ENCODE data around the gene NR3C2.

NR3C2 gene

DNA sequence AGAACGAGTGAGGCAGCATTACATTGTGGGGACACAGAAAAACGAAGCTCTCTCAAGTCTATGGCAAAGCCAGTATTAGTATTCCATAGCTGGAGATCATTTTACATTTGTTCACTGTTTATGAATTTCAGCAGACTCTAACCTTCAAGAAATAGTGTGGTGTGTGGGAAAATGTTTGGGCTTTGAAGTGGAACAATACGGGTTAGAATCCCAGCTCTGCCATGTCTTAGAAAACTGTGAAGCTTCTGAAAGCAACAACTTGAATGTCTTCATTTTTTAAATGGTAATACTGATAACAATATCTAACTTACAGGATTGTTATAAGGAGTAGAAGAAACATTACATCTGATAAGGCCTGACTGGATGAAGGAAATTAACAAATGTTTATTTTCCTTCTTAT lies 217.7 kb downstream of the NR3C2 start:
- TF ChIP-seq, protein P1, sequence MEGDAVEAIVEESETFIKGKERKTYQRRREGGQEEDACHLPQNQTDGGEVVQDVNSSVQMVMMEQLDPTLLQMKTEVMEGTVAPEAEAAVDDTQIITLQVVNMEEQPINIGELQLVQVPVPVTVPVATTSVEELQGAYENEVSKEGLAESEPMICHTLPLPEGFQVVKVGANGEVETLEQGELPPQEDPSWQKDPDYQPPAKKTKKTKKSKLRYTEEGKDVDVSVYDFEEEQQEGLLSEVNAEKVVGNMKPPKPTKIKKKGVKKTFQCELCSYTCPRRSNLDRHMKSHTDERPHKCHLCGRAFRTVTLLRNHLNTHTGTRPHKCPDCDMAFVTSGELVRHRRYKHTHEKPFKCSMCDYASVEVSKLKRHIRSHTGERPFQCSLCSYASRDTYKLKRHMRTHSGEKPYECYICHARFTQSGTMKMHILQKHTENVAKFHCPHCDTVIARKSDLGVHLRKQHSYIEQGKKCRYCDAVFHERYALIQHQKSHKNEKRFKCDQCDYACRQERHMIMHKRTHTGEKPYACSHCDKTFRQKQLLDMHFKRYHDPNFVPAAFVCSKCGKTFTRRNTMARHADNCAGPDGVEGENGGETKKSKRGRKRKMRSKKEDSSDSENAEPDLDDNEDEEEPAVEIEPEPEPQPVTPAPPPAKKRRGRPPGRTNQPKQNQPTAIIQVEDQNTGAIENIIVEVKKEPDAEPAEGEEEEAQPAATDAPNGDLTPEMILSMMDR (conservative IDR thresholded peaks at IDR 0.05; ENCODE audit: control insufficient read depth, insufficient read depth, low read depth, low read length), result no peak
- no peak for DNase-seq (ENCODE audit: low read depth)
- H3K4me3 ChIP-seq (ENCODE audit: control insufficient read depth, low read depth, low read length), result no peak overlapping the region

DNA sequence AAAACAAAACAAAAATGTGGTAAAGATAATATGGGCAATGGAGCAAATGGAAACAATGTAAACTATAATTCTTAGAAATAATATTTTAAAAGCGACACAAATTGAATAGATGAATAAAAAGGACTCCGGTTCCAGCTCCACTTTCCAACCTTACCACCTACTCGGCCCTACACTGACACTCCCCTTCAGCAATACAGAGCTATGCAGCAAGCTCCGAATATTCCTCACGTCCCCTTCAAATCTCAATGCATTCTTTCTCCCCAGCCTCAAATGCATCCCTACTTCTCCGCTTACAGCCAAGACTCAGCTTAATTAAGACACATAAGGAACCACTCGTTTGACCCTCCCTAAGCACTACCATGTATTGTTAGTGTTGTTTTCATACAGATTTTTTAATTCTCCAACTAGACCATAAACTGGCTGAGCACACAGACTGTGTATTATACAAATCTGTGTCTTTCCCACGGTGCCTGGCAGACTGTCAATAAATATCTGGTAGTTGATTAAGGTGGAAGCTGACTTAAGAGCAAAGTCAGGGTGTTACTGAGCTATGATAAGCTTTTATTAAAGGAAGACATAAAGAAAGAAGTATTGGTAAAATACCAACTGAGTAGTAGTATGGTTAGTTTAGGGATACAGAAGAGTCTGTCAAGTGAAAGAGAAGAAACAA lies 219.1 kb downstream of the NR3C2 start:
- no peak for DNase-seq (ENCODE audit: low read depth)
- TF ChIP-seq, protein P1 (conservative IDR thresholded peaks at IDR 0.05; ENCODE audit: control insufficient read depth, insufficient read depth, low read depth, low read length), result no peak
- no peak overlapping the region for H3K4me3 ChIP-seq (ENCODE audit: control insufficient read depth, low read depth, low read length)

DNA sequence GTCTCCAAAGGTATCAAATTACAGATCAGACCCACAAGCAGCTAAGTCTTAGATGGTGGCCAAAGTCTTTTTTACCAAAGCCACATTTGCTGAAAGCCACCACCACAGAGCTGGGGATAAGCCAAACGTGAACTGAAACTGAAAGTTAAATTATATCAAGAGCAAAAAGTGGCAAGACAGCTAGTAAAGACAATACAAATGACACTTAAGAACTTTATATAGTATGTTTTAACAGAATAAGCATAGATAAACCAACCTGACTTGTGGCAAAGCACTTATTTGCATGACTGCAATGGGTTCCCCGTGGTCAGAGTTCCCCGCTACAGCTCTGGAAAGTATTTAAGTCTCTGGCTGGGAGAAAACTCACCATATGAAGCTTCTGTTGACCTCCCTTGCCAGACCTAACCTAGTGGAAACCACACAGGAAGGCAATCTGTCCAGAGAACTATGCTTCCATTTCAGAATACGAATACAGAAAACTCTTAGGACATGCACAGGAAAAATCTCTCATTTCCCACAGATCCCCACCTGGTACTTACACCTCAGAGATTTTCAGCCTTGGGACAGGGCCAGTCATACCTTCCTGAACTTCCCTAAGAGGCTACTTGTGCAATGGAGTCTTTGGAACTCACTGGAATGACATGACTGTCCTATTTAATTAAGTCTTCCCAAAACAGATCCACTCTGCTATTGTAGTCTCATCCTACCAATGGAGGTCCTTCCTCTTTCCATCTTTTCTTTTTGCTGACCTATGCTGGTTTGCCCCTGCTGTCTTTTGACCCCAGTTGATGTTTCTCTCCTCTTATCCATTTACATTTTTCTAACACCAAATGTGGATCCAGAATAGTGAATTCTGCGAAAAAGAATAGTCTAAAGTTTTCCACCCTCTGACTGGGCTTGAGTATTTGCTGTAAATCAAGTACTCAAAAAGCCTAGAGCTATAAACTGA lies 225.1 kb downstream of the NR3C2 start:
- no peak for DNase-seq (ENCODE audit: low read depth)
- no peak overlapping the region for H3K4me3 ChIP-seq (ENCODE audit: control insufficient read depth, low read depth, low read length)
- TF ChIP-seq, protein P1 (conservative IDR thresholded peaks at IDR 0.05; ENCODE audit: control insufficient read depth, insufficient read depth, low read depth, low read length), result no peak

DNA sequence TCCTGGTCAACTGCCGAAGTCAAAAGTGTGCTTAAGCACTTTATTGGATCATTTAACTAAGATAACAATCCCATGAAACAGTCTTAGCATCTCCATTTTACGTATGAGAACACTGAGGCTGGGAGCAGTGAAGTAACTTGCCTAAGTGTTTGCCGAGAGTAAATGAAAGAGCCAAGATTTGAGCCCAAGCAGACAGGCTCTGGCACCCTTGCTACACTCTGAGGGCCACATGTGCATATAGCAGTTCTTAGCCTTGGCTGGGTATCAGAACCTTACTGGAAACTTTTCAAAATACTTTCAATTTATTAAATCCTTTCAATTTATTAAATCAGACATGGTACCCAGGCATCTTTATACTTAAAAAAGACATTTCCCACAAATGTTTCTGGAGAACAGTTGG lies 225.9 kb downstream of the NR3C2 start:
- TF ChIP-seq, protein P1 (conservative IDR thresholded peaks at IDR 0.05; ENCODE audit: control insufficient read depth, insufficient read depth, low read depth, low read length), result no peak
- no peak for DNase-seq (ENCODE audit: low read depth)
- no peak overlapping the region for H3K4me3 ChIP-seq (ENCODE audit: control insufficient read depth, low read depth, low read length)

GRCh38 chr4:148215202-148215601 lies 227.0 kb downstream of the NR3C2 start:
- H3K4me3 ChIP-seq (ENCODE audit: control insufficient read depth, low read depth, low read length), result no peak overlapping the region
- DNase-seq (ENCODE audit: low read depth), result no peak
- TF ChIP-seq, protein P1 (conservative IDR thresholded peaks at IDR 0.05; ENCODE audit: control insufficient read depth, insufficient read depth, low read depth, low read length), result no peak

DNA sequence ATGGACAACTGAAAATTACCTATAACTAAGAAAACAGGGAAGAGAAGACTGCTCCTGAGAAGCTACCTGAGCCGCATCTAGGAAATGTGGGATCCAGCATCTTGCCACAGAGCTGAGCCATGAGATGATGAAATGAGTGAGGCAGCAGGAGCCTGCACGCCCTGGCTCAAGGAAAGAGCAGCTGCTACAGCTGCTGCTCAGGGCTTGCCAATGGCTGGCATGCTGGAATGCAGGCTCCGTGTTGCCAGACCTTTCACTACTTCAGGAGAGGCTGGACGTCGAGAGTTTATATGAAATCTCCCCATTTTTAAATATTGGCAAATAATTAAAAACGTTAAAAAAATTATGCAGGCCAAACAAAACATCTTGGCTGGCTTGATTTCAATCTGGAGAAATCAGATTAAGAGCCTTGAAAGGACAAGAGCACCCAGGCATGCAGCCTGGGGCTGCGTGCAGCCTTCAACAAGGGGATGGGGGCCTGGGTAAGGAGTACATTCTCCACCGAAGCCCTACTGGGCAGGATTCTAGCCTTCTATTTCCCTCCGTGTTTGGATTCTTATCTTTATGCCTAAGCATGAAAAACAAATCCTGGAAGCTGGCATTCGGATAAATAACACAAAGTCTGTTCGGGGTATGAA lies 227.6 kb downstream of the NR3C2 start:
- peak; percentile 14 for DNase-seq (ENCODE audit: low read depth)
- no peak overlapping the region for H3K4me3 ChIP-seq (ENCODE audit: control insufficient read depth, low read depth, low read length)
- TF ChIP-seq, protein P1 (conservative IDR thresholded peaks at IDR 0.05; ENCODE audit: control insufficient read depth, insufficient read depth, low read depth, low read length), result no peak
